ENCODE measurements around the gene CALN1.

- TF ChIP-seq CTCF (IDR thresholded peaks at IDR 0.05): no peak
- no peak for TF ChIP-seq POLR2A (IDR thresholded peaks at IDR 0.05)
Measured at GRCh38 chr7:71782051-71782450, 630.1 kb downstream of the CALN1 start.
